KOPT-K1 (cell line): Measurements from ENCODE around the gene DNAJC18.

Experiments
- H3K27ac ChIP-seq: fragments of 200-600 bp; sonication (generic); 2 replicates; pipeline ENCODE4 v1.5.1; 2016; ENCODE audit warnings: antibody characterized with exemption, mild to moderate bottlenecking, low read depth, low read length; ENCODE audit not compliant: poor library complexity, severe bottlenecking
- H3K36me3 ChIP-seq: fragments of 200-600 bp; sonication (generic); 2 replicates; pipeline ENCODE4 v1.5.1; 2017; ENCODE audit warnings: antibody characterized with exemption, mild to moderate bottlenecking, low read length, moderate library complexity; ENCODE audit not compliant: insufficient read depth
- H3K9me3 ChIP-seq: fragments of 200-600 bp; sonication (generic); 2 replicates; pipeline ENCODE4 v1.5.1; 2017; ENCODE audit warnings: antibody characterized with exemption, low read length, mild to moderate bottlenecking; ENCODE audit not compliant: insufficient read depth, poor library complexity, severe bottlenecking

DNAJC18 gene

DNA sequence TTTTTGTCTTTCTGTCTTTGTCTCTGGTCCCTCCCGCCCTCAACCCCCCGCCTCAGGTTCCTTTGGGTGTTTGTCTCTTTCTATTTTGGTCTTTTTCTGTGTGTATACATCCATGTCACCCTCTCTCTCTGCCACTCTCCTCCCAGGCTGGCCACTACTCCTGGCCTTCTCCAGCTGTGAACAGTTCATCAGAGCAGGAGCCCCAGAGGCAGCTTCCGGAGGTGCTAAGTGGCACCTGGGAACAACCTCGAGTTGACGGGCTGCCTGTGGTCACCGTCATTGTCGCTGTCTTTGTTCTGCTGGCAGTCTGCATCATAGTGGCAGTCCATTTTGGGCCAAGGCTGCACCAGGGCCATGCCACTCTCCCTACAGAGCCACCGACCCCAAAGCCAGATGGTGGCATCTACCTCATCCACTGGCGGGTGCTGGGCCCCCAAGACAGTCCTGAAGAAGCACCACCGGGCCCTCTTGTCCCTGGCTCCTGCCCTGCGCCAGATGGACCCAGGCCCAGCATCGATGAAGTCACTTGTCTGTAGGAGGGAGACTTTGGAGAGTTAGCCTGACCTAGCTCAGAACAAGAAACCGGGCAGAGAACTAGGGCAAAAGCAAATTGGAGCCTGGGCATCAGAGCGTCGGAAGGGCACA lies 33.2 kb upstream of the DNAJC18 start:
- H3K27ac ChIP-seq = peak overlapping the region; percentile 96
- no peaks in the 10 kb centered on the region for H3K9me3 ChIP-seq
- H3K36me3 ChIP-seq = peaks cover 7% of the 10 kb centered on the region; the same call in 1 of the 2 replicates

DNA sequence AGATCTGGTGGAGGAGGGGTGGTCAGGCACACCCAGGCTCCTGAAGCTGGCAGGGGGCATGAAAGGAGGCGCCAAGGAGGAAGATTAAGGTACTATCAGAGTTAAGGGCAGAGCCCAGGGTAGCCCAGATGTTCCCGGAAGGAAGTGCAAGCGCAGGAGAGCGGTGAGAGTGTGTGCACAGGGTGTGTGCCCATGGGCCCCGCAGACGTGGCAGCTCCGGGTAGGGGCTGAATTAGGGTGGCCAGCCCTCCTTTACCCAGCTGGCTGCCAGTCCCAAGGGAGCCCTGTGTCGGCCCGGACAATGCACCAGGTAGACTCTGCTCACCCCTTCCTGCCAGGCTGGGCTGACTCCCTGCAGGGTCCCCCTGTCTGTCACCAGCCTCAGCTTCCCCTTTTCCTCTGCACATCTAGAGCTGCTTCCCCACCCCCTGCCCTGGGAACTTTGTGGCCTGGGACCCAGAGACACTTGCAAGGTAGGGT lies 31.5 kb upstream of the DNAJC18 start, which contains the start of gene SMIM33:
TSS of gene SMIM33 (plus strand) at position 184 of the 480 bp plus-strand sequence. CDS start at position 302, 118 bp downstream.
- Histone ChIP-seq H3K27ac (peak within 1 kb of the TSS; percentile 96), H3K36me3 (no peaks in the 10 kb centered on the region), H3K9me3 (no peaks in the 10 kb centered on the region)

DNA sequence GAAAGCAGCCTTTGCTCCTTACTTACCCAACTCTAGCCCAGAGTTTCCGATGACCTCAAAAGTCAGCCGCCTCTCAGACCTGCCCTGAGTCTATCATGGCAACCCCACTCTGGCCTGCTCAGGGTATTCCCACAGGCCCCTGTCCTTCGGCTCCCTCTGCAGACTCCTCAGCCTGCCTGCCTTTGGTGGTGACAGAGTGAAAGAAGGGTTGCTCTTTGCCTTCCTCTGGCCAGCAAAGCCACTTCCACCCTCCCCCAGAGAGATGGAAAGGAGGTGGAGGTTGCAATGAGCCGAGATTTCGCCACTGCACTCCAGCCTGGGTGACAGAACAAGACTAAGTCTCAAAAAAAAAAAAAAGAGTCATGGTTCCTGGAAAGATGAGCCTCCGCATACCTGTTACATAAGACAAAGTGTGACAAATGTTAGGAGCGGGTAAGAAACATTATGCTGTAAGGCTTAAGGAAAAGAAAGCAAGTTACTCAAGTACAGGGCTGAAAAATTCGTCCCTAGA lies 29.2 kb upstream of the DNAJC18 start:
- Histone ChIP-seq H3K36me3 (no peaks in the 10 kb centered on the region), H3K27ac (no peak overlapping the region), H3K9me3 (no peaks in the 10 kb centered on the region)

DNA sequence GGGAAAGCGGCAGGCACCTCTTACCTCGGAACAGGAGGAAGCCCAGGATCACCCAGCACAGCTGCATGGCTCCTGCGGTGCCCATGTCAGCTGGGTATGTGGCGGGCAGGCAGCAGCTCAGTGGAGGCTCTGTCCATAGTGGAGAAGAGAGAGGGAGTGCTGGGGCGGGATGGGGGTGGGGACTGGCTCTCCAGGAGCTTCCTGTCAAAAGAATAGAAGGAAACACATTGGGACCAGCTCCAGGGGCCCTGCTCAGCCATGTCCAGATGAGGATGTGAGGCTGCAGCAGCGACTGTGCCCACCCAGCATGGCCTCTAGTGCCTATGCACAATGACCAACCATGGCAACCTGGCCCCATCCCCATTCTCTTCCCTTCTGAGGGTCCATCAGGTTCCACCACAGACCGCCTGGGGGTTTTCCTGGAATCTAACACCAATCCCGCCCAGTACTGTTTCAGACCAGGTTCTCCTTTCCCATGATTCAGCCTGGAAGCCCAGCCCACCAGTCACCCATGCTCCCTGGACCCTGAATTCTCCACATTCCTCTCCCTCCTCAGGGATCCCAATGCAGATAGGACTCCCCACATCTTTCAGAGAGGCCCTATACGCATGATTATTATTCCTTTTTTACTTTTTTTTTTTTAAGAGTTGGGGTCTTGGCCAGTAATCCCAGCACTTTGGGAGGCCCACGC lies 23.4 kb upstream of the DNAJC18 start, which contains the start of gene ECSCR:
TSS of gene ECSCR (minus strand) at position 158 of the 691 bp plus-strand sequence. CDS start at position 85, 73 bp downstream.
- Histone ChIP-seq H3K36me3 (no peaks in the 10 kb centered on the region), H3K9me3 (no peaks in the 10 kb centered on the region), H3K27ac (no peak within 1 kb of the TSS)

DNA sequence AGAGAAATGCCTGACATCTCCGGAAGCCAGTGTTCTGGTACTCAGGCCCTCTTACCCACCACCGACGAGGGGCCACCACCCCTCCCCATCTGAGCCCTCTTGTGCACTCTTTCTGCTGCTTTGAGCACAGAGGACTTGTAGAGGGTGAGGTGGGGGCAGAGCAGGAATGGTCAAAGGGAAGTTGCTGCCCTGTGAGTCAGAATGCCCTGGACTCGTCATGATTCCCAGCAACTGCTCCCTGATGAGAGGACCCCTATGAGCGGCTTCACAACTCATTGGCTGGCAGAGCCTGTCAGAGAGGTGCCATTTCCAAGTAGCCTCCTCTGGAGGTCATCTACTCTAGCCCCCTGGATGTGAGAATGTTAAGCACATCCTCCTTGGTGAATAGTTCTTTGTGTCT lies 22.4 kb upstream of the DNAJC18 start:
- Histone ChIP-seq H3K27ac (no peak overlapping the region), H3K9me3 (no peaks in the 10 kb centered on the region), H3K36me3 (no peaks in the 10 kb centered on the region)

DNA sequence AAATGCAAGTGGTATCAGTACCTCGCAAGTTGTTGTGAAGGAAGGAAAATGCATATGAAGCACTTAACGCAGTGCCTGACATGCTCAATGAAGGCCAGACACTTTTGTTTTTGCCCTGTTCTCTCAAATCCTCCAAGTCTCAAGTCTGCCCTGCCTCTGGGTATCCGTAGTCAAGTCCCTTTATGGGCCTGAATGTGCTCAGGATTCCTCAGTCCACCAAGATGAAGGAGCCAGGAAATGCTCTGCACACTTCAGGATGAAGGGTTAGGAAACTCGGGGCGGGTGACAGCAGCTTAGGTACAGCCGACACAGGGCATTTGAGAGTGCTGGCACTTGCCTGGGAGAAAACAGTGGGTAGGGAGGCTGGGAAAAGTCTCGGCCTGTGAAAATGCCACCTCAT lies 21.9 kb upstream of the DNAJC18 start:
- no peaks in the 10 kb centered on the region for H3K36me3 ChIP-seq
- no peaks in the 10 kb centered on the region for H3K9me3 ChIP-seq
- H3K27ac ChIP-seq = no peak overlapping the region

DNA sequence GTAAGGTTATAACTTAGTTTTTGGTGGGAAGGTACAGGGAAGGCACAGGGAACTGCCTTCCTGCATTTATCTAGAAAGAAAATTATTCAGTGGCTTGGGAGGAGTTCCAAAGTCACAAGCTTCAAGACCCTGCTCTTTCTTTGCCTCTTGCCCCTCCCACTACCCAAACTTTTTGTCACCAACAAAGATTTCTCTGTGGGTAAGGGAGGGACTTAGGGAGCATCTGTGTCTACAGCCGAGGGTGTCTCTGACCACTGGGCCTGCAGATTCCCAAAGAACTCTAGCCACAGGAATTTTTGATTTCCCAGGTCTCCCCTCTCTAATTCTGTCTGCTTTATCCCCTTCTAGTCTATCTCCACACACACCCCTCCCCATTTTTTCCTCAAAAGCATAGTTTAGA lies 21.1 kb upstream of the DNAJC18 start:
- Histone ChIP-seq H3K27ac (no peak overlapping the region), H3K9me3 (no peaks in the 10 kb centered on the region), H3K36me3 (no peaks in the 10 kb centered on the region)

DNA sequence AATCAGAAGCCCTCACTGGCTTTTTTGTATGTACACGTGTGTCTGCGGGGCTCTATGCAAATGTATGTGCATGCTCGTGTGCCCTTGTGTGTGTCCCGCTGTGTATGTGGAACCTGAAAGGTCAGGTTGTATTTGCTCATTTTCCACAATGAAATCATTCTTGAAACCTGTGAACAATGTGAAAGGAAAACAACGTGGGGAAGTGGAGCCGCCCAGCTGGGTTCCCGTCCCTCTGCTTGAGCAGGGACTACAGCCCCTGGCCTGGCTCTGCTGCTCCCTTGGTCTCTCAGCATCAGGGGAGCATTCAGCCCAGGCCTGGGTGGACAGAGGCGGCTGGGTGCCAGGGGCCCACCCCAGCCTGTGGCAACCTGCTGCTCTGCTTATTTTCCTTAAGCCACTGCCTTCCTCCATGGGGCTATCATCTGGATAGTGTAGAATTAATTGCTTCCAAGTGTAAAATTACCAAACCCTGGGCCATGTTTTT lies 20.2 kb upstream of the DNAJC18 start:
- Histone ChIP-seq H3K36me3 (no peaks in the 10 kb centered on the region), H3K9me3 (no peaks in the 10 kb centered on the region), H3K27ac (peak overlapping the region; percentile 71)

DNA sequence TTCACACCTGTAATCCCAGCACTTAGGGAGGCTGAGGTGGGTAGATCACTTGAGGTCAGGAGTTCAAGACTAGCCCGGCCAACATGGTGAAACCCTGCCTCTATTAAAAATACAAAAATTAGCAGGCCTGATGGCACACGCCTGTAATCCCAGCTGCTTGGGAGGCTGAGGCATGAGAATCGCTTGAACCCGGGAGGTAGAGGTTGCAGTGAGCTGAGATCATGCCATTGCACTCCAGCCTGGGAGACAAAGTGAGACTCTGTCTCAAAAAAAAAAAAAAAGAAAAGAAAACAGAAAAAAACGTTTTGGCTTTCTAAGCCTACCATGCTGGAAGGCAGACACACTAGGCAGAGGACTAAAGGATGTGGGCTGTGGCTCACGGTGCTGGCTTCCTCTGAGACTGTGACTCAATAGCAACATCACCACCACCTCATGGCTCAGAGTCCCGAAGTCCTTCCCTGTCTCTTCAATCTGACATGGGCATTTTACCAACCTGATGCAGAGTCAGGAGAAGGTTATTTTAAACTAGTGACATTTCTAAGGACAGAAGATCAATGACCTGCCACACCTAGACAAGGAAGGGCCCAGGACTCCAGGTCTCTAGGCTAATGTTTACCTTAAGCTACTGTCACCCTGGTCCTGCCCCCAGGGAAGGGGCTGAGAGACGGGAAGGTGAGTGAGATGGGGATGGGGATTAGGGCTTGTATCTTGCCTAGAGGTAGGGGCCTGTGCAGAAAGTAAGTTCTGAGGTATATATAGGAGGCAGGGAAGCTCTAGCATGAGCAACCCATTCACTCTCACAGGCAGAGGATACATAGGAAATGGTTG lies 19.5 kb upstream of the DNAJC18 start:
- H3K36me3 ChIP-seq = no peaks in the 10 kb centered on the region
- peak overlapping the region; percentile 71 for H3K27ac ChIP-seq
- H3K9me3 ChIP-seq = no peaks in the 10 kb centered on the region

DNA sequence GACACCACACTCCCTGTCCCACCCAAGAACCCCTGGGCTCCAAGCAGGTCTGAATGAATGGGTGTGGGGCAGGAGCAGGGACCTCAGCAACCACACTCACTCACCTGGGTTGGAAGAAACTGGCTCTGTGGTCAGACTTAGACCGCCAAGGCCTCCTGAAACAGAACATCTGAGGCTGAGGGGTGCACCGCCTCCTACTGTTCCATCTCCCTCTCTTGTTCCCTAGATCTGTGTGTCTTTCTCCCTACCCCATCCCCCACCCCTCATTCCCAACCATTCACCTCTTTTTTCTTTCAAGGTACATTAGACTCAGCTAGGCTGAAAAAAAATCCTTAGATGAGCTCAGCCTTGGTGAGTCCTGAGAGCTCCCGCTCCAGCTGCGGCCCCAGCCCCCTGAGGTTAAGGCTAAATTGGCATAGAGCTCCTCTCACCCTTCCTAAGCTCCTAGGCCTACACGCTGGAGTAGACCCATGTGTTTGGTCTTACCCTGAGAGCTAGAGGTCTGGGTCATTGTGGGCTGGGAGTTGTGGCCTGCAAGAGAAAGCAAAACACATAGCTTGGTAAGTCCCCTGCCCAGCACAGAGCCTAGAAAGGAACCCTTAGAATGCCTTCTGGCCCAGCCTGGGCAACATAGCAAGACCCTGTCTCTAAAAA lies 18.5 kb upstream of the DNAJC18 start:
- H3K27ac ChIP-seq = peak overlapping the region; percentile 71
- no peaks in the 10 kb centered on the region for H3K36me3 ChIP-seq
- H3K9me3 ChIP-seq = no peaks in the 10 kb centered on the region

DNA sequence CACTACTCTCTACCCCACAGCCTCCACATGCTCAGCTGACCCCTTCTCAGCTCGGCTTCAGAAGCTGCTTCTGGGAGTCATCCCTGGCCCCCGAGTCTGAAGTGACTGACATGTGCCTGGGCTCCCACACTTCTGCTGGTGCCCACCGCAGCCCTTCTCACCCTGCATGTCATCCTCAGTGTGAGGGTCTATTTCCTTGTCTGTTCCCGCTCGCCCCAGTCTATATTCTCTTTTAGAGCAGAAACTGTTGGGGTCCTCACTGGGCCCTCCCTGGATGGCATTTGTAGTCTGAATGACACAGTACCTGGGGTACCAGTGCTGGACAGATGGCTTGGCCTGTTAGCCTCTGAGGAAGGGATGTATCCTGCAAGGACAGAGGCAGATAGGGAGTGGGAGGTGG lies 17.9 kb upstream of the DNAJC18 start:
- Histone ChIP-seq H3K9me3 (no peaks in the 10 kb centered on the region), H3K27ac (no peak overlapping the region), H3K36me3 (no peaks in the 10 kb centered on the region)

DNA sequence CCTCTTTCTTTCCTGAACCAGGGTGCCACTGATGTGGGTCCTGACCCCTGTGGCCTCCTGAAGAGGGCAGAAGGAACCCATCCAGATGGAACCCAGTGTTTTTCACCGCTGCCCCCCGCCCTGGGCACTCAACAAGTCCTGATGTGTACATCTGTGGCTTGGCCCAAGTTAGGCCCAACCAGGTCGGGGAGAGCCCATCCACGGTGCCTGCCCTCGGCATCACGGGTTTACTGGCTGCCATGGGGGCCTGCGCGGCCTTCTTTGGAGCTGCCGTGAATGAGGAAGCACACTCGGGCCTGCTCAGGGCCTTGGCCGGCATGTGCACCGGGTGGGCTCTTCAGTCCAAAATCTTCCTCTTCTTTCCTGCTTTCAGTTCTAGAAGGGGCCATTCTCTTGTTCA lies 17.5 kb upstream of the DNAJC18 start:
- Histone ChIP-seq H3K27ac (no peak overlapping the region), H3K36me3 (no peaks in the 10 kb centered on the region), H3K9me3 (no peaks in the 10 kb centered on the region)

DNA sequence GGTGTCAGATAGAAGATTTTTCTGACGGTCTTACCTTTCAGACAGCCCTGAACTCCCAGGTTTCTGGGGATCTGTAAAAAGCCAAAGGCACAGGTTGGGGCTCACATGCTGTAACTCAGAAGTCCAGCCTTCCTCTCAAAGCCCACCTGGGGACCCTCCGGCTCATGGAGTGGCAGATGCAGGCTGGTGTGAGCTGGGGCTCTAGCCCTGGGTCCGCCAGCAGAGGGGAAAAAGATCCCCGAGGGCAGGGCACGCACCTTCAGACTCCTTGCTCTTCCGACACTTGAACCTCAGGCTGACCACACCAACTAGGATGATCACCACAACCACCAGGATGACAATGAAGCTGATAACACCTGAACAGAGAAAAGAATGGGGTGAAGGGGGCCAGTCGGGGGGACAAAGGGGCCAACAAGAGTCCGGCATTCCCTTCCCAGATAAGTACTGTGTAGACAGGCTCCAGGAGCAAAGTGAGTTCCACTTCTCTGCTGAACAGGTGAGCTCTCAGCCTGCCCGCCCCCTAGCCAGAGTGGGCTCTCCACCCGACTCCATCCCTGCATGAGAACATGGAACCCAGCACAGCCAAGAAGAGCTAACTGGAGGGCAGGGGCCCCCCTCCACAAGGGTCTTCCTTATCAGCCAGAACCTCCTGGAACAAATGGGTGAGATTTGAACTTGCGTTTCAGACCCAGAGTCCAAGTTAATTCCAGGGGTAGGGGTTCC lies 15.4 kb upstream of the DNAJC18 start:
- Histone ChIP-seq H3K9me3 (no peaks in the 10 kb centered on the region), H3K27ac (no peak overlapping the region), H3K36me3 (no peaks in the 10 kb centered on the region)
